ENCODE results near the gene PPP1R2.

PPP1R2 gene

DNA sequence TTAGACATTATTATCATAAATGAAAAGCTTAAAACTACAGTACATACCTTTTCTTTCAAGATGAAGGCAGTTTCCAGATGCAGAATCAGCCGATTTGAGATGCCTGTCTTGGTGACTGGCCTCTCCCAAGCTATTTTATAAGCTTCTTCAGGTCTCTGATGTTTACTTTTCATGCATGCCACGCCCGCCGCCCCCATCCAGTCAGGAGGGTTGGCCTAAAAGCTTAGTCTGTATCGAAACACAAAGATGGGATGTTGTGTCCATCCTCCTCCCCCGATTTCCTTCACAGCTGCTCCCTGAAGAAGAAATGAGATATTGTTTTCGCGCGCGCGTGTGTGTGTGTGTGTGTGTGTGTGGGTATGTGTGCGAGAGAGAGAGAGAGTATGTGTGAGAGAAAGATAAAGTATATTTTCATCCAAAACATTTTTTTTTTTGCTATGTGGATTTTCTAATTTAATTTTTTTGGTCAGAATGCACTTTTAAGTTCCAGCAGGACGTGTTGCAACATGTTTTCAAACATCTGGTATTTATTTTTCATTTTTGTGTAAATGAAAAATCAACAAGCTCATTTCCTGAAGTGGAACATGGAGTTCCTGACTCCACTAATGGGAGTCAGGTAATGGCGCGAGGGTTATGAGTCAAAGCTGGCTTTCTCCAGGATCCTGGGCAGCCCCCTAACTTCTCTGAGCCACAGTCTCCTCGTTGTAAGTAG lies 40.9 kb upstream of the PPP1R2 start, which contains the start of gene APOD:
APOD (minus strand) TSS at position 110 of the 712 bp plus-strand sequence. CDS start 4,479 bp downstream, outside the sequence.
- DNase-seq (ENCODE audit: low read depth) = no peak
- no peak within 1 kb of the TSS for H3K4me3 ChIP-seq (ENCODE audit: low read length)
- TF ChIP-seq CTCF (conservative IDR thresholded peaks at IDR 0.05; ENCODE audit: low read depth, low read length) = no peak

GRCh38 chr3:195582947-195583346 lies 39.8 kb upstream of the PPP1R2 start:
- no peak overlapping the region for H3K4me3 ChIP-seq (ENCODE audit: low read length)
- no peak for TF ChIP-seq CTCF (conservative IDR thresholded peaks at IDR 0.05; ENCODE audit: low read depth, low read length)
- no peak for DNase-seq (ENCODE audit: low read depth)

DNA sequence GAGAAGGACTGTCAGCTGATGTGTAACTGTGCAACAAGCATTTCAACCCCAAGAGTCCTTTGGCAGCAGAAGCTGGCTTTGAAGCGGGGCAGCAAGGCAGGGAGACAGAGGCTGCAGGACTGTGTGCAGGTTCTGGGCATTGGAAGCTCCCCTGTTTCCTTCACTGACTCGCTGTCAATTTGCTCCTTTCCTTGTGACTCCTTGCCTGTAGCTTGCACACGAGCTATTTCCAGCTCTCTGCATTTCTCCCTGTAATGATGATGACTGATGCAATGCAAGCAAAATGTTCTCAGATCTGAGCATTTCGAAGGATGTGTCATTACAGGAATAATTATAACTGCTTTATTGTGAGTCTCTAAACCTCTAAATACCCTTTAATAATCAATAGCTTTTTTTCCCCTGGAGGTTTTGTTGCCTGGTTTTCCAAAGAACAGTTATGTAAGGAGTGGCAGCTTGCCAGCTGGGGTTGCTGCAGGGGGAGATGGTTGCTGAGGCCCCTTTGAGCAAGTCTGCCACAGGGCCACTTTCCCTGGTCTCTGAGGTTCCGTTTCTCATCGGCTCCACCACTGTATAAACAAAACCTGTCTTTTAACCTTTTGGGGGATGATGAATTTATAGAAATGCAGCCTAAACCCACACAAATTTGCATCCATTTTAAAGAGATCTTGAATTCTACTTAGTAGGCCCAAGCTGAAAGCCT lies 37.8 kb upstream of the PPP1R2 start:
- TF ChIP-seq CTCF (conservative IDR thresholded peaks at IDR 0.05; ENCODE audit: low read depth, low read length) = no peak
- no peak overlapping the region for H3K4me3 ChIP-seq (ENCODE audit: low read length)
- DNase-seq (ENCODE audit: low read depth) = peak; percentile 9

DNA sequence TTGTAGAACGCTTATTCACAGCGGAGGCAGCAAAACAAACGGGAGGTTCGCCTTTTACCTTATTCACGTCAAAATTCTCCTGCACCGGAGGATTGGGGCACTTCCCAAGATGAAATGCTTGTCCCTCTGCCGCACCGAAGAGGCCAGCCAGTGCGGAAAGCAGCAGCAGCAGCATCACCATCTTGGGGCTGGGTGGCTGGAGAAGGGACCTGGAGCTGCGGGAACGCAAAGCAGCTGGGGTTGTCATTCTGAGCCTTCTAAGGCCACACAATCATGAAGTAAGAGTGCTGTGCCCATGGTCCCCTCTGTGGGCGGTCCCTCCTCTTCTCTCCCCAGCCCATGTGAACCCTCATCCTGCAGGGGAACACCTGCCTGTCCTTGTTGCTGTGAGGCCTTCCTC lies 36.2 kb upstream of the PPP1R2 start:
- TF ChIP-seq CTCF (conservative IDR thresholded peaks at IDR 0.05; ENCODE audit: low read depth, low read length) = no peak
- no peak overlapping the region for H3K4me3 ChIP-seq (ENCODE audit: low read length)
- DNase-seq (ENCODE audit: low read depth) = no peak

DNA sequence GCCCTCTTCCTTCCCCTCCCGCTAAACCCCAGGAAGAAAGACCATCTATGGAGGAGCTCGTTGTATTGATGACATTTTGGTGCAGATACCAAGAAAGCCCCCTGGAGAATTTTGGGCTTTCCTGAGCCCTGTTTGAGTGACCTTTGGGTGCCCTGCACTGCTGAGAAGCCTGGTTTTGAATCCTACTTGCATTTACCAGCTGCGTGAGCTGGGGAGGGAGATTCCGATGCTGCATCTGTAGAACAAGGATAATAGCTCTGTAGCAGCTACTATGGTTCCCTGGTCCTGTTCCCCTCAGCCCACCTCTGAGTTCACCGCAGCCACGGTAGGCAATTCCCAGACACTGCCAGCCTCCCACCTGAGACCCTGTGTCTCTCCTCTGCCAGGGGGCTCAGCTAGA lies 35.4 kb upstream of the PPP1R2 start:
- no peak for DNase-seq (ENCODE audit: low read depth)
- H3K4me3 ChIP-seq (ENCODE audit: low read length) = no peak overlapping the region
- no peak for TF ChIP-seq CTCF (conservative IDR thresholded peaks at IDR 0.05; ENCODE audit: low read depth, low read length)

- no peak for DNase-seq (ENCODE audit: low read depth)
- no peak overlapping the region for H3K4me3 ChIP-seq (ENCODE audit: low read length)
- TF ChIP-seq CTCF (conservative IDR thresholded peaks at IDR 0.05; ENCODE audit: low read depth, low read length) = no peak
These were observed 34.6 kb upstream of the PPP1R2 start for GRCh38 chr3:195577645-195578177.
